Measurements from ENCODE around the gene SLC38A11. TPM values are rescaled to one million over a fixed set of nuclear protein-coding genes. Genes with fewer than 3 reads are reported as not detected.

The SLC38A11 gene
- total and polyA plus RNA-seq, 2 of the 13 experiments (the other 11 are each of a cell fraction or from before 2014, with no cell fraction given) = 14.0 to 14.3 TPM

GRCh38 chr2:164898475-164898874, 56.9 kb downstream of the SLC38A11 start (continued):
- TF ChIP-seq ZFP36L1 (CRISPR knock-in tag; IDR thresholded peaks at IDR 0.05) (no peak), KMT2A (CRISPR knock-in tag; IDR thresholded peaks at IDR 0.05) (peak; percentile 42; the same call in 1 of the 2 replicates), SRF (IDR thresholded peaks at IDR 0.05; ENCODE audit: low read depth, low read length) (no peak), HNF1A (IDR thresholded peaks at IDR 0.05; ENCODE audit: low read depth) (no peak), HNF1A (CRISPR knock-in tag; IDR thresholded peaks at IDR 0.05; ENCODE audit: borderline replicate concordance) (peak; percentile 62; the same call in 1 of the 2 replicates), MBNL3 (CRISPR knock-in tag; conservative IDR thresholded peaks at IDR 0.05) (no peak), MXD3 (CRISPR knock-in tag; IDR thresholded peaks at IDR 0.05) (no peak), MIER2 (CRISPR knock-in tag; IDR thresholded peaks at IDR 0.05) (0 out of 2 replicates have a peak, but pooled peaks have one; percentile 58), SKI (IDR thresholded peaks at IDR 0.05; ENCODE audit: partially characterized antibody) (no peak), ATF6 (CRISPR knock-in tag; conservative IDR thresholded peaks at IDR 0.05) (no peak), DMTF1 (CRISPR knock-in tag; IDR thresholded peaks at IDR 0.05) (no peak), GPN1 (CRISPR knock-in tag; IDR thresholded peaks at IDR 0.05; ENCODE audit: borderline replicate concordance) (no peak), ZNF367 (CRISPR knock-in tag; IDR thresholded peaks at IDR 0.05; ENCODE audit: borderline replicate concordance) (no peak), IRF2 (CRISPR knock-in tag; IDR thresholded peaks at IDR 0.05) (peak; percentile 94), SOX5 (CRISPR knock-in tag; IDR thresholded peaks at IDR 0.05; ENCODE audit: borderline replicate concordance) (peak; percentile 85), POLR2G (IDR thresholded peaks at IDR 0.05; ENCODE audit: low read depth, low read length) (no peak), ZNF143 (CRISPR knock-in tag; IDR thresholded peaks at IDR 0.05) (no peak), ZSCAN22 (CRISPR knock-in tag; IDR thresholded peaks at IDR 0.05) (no peak), ZNF773 (CRISPR knock-in tag; IDR thresholded peaks at IDR 0.05; ENCODE audit: borderline replicate concordance) (no peak), ZNF343 (CRISPR knock-in tag; IDR thresholded peaks at IDR 0.05) (no peak), ZNF713 (CRISPR knock-in tag; IDR thresholded peaks at IDR 0.05) (no peak), ZKSCAN5 (CRISPR knock-in tag; IDR thresholded peaks at IDR 0.05) (no peak), FOSL2 (CRISPR knock-in tag; IDR thresholded peaks at IDR 0.05) (peak; percentile 91), PAF1 (CRISPR knock-in tag; IDR thresholded peaks at IDR 0.05) (no peak), ZMYM3 (CRISPR knock-in tag; IDR thresholded peaks at IDR 0.05) (no peak)

Data from HepG2 (cell line).